Measurements from ENCODE around the gene NPHP4.

Gene NPHP4

GRCh38 chr1:5888606-5889211 is 103.5 kb downstream of the NPHP4 start:
- no peak for DNase-seq

DNA sequence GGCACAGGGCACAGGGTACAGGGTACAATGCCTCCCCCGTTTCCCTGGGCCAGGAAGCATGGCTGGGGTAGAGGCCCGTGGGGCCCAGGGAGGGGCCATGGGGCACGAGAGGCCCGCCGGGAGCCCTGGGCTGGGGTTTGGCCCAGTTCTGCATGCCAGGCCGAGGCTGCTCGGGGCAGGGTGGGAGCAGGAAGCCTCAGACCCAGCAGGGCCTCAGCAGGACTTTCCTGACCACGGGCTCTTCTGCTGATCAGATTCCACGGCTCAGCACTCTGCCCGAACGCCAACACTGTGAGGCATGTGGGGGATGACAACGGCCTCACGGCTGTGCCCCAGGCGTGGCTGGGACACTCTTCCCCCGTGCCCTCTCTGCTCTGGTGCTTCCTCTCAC is 104.3 kb downstream of the NPHP4 start:
- no peak for DNase-seq

DNA sequence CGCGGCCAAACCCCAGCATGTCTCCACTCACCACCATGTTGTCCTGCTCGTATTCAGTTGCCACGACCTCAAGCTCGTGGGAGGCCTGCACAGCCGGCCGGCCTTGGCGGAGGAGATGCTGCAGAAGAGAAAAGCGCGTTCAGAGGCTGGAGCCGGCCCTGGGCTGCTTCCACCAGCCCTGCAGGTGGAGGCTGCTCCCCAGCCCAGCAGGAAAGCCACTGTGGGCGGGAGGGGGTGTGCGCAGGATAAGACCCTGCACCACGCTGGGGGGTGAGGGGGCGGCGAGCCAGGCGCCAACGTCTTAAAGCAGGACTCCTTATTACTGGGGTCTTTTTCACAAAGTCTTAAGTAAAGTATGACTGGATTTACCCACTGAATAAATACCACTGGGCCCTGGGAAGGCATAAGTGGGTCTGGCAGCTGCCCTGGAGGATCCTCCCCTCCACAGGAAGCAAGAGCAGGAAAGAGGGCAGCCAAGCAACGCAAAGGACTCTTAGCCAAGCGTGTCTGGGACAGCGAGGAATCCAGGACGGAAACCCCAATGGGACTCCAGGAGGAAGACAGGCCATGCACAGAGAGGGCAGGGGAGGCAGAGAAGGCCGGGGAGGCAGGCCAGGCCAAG is 104.8 kb downstream of the NPHP4 start:
- DNase-seq: no peak

DNA sequence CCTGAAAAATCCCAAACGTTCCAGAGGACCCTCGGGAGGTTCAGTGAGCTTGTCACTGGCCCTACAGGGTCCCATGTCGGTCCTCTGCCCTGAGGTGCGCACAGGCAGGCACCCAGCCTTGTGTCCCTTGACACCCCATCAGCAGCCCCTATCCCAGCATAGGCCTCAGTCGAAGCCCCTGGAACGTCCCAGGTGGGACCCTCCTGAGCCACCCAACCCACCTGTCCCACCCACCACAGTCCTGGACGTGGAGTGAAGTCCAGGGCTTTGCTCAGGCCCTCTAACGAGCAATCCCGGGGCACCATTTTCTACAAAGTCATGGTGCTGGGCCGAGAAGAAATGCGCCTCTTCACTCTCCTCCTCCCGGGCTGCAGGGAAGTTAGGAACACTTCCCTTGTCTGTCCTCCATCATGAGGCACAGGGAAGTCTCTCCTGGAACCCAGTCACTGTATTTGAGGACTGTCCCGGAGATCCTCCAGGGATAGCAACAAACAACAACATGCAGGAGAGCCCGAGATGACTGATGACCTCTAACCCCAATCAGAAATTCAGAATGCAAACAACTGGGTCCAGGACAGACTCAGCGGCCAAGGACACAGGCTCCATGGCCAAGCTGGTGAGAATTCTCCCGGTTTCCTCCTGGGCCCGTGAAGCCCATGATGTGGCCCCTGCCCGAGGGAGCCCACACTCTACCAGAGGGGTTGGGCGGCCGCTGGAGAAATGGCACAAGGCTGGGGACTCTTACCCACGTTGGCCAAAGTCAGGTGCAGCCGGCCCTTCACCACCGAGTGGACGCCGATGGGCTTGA is 105.5 kb downstream of the NPHP4 start:
- no peak for DNase-seq

- no peak for DNase-seq
Observed at GRCh38 chr1:5886140-5886483, 106.1 kb downstream of the NPHP4 start.

DNA sequence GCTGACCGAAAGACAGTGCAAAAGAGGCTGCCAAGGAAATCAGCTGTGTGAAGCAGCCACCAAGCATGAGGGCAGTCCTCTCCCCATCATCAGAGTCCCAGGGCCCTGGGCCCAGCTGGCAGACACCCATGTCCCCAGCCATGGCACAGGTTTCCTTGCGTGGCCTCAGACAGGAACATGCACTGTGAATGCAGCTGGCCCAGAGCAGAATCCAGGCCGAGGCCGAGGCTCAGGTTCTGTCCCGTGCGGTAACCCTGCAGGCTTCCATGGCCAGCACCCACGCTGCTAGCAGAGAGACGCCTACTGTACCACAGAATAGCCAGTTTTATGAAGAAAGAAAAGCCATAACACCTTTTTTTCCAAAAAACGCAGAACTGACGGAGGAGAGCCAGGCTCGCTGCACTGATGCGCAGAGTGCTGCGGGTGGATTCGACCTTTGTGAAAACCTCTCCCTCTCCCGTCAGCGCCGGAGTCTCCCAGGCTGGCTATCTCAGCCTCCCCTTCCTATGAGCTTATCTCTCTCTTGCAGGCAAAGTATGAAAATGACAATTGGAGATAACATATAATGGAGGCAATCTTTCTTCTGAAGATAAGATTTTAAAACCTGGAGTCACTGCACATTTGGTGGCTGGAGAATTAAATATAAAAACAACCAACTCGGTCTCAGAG is 106.6 kb downstream of the NPHP4 start:
- no peak for DNase-seq

DNA sequence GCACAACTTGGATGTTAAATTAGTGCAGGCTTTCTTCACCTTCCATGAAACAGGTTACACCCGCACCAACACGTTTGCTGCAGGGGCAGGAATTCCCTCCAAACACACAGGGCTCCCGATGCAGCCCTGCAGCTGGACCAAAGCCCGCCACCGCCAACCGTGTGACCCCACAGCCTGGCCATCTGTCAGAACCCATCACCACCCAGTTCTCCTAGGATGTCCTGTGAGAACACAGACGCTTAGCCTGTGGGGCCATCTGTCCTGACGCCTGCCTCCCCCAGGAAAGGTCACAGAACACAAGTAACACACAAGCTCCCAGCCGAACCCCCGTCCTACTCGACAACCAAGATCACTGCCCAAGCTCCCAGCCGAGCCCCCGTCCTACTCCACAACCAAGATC is 108.1 kb downstream of the NPHP4 start:
- no peak for DNase-seq

- DNase-seq: no peak
Observed at GRCh38 chr1:5883129-5884048, 108.8 kb downstream of the NPHP4 start.

- DNase-seq: no peak
Observed at GRCh38 chr1:5882367-5883128, 109.7 kb downstream of the NPHP4 start.

DNA sequence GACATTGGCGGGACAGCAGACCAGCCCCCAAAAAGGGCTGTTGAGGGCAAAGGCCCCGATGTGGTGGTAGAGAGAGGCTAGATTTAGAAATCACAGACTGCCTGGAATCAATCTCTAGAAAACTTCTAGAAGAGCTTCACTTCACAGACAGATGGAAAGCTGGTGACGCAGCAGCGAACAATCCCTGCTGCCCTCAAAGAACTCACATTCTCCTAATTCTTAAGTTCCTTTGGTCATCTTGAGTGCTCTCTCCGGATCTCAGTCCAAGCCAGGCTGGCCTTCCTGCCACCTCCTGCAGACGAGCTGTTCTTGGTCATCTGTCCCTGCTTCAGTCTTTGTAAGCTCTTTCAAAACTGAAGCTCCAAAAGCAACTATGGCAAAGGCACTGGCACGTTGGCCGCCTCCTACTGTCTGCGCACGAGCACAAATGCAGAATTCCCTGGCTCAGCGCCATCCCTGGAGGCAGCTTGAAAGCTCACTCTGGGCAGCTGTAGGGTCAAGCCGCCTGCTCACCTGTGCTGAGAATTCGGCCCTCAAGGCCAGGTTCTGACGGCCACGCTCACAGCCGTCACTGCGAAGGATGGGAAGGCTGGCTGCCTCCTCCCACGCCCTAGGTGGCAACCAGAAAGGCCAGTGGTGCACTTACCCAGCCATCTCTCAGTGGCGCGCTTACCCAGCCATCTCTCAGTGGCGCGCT is 110.6 kb downstream of the NPHP4 start:
- no peak for DNase-seq

- DNase-seq: no peak
Observed at GRCh38 chr1:5880630-5881405, 111.4 kb downstream of the NPHP4 start.

DNA sequence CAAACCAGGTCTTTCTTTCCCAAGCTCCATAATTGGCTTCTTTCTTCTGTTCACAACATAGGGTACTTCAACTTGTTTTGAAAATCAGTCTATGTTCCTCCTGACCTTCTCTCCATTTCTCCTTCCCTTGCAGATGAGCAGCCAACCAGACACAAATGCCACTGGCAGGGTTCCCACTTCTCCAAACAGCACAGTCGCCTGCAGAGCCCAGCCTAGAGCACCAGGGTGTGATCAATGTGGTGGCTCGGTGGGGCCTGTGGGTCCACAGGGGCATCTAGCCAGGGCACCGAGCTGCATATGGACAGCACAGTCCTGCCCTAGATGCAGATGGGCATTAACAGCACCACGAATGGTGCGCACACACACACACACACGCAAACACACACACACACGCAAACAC is 112.8 kb downstream of the NPHP4 start:
- no peak for DNase-seq

- no peak for DNase-seq
Observed at GRCh38 chr1:5878971-5879370, 113.3 kb downstream of the NPHP4 start.

GRCh38 chr1:5877683-5878530 is 114.3 kb downstream of the NPHP4 start:
- DNase-seq: no peak

GRCh38 chr1:5877001-5877400 is 115.2 kb downstream of the NPHP4 start:
- DNase-seq: no peak

- no peak for DNase-seq
Observed at GRCh38 chr1:5876094-5876650, 116.1 kb downstream of the NPHP4 start.

DNA sequence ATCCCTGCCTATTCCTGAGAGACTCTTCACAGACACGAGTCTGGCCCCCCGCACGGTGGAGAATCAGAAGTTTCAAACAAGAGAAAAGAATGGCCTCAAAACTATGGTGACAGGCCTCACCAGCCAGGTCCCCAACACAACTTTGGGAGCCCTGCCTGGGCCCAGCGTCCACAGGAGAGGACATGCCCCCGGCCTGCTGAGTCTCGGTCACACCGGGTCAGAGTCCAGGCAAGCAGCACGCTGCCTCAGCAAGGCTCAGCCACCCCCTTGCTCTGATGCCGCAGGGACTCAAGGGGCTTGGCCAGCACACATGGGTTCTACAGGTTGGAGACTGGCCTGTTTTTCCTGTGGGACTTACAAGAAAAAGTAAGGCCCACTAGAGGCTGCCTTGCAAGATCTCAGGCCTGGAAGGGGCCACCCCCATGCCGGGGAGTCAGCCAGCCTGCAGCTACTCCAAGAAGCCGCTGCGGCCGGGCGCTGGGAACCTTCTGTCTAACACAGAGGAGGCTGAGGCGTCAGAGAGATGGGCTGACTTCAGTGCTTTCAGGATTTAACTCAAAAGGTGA is 116.8 kb downstream of the NPHP4 start:
- no peak for DNase-seq

- no peak for DNase-seq
Observed at GRCh38 chr1:5874416-5875110, 117.7 kb downstream of the NPHP4 start.
